AG09309 (cell line): Measurements from ENCODE around the gene ITGA2.

Source experiments
- DNase-seq: peaks from one replicate; pipeline ENCODE4 v3.0.0-alpha.2; 2010; ENCODE audit warnings: low read depth
- H3K4me3 ChIP-seq: 2 replicates; pipeline ENCODE4 v1.5.1; 2011; ENCODE audit warnings: mild to moderate bottlenecking, low read depth, low read length, moderate library complexity; ENCODE audit not compliant: control insufficient read depth
- CTCF ChIP-seq: IDR thresholded peaks from 2 replicates; pipeline ENCODE4 v1.5.1; 2011; ENCODE audit warnings: mild to moderate bottlenecking, low read depth, low read length, inconsistent platforms; ENCODE audit not compliant: insufficient read depth, control insufficient read depth; ENCODE audit errors: missing control alignments

The ITGA2 gene

GRCh38 chr5:53045263-53045662 lies 56.1 kb downstream of the ITGA2 start:
- no peak for TF ChIP-seq CTCF
- no peak overlapping the region for H3K4me3 ChIP-seq
- DNase-seq = no peak

- TF ChIP-seq CTCF = no peak
- H3K4me3 ChIP-seq = no peak overlapping the region
- no peak for DNase-seq
Measured at GRCh38 chr5:53048248-53048647, 59.1 kb downstream of the ITGA2 start.

- DNase-seq = no peak
- H3K4me3 ChIP-seq = no peak overlapping the region
Measured at GRCh38 chr5:53052499-53052898, 63.3 kb downstream of the ITGA2 start.

GRCh38 chr5:53053364-53053763 lies 64.2 kb downstream of the ITGA2 start:
- no peak overlapping the region for H3K4me3 ChIP-seq
- no peak for DNase-seq
- TF ChIP-seq CTCF = no peak

More at GRCh38 chr5:53052499-53052898, 63.3 kb downstream of the ITGA2 start:
- no peak for TF ChIP-seq CTCF

GRCh38 chr5:53055365-53055764 lies 66.2 kb downstream of the ITGA2 start:
- TF ChIP-seq CTCF = no peak
- no peak overlapping the region for H3K4me3 ChIP-seq
- no peak for DNase-seq

- DNase-seq = no peak
- no peak overlapping the region for H3K4me3 ChIP-seq
- no peak for TF ChIP-seq CTCF
Measured at GRCh38 chr5:53059281-53059680, 70.1 kb downstream of the ITGA2 start.

- no peak for TF ChIP-seq CTCF
- DNase-seq = no peak
- H3K4me3 ChIP-seq = no peak overlapping the region
Measured at GRCh38 chr5:53063176-53063575, 74.0 kb downstream of the ITGA2 start.
